Naive B cell (primary cell): ENCODE data around the gene MMP14. TPM values are rescaled to one million over a fixed set of nuclear protein-coding genes. Genes with fewer than 3 reads are reported as not detected.
"Not testable (repeated sequence)": the region's sequence is repeated elsewhere in the genome, so short reads cannot be mapped to it uniquely, and the experiment has no call there.

Experiments used
- ATAC-seq, 2 donors: fragments of 150-1000 bp; cut with Tn5 transposase; 2 replicates each; pipeline ENCODE4 v1.10.0; 2021; ENCODE audit warnings: low read depth in 2 of 2, mild to moderate bottlenecking in 2 of 2, moderate library complexity in 2 of 2
- DNase-seq: peaks from one replicate; pipeline ENCODE4 v3.0.0; 2022
- H3K27ac Mint-ChIP-seq, 6 donors: one replicate each; pipeline ENCODE4 v1.8.0; 2020 to 2022; ENCODE audit warnings: mild to moderate bottlenecking in 6 of 6, mixed read lengths in 6 of 6, moderate library complexity in 5 of 6, inconsistent platforms in 2 of 6
- H3K27me3 Mint-ChIP-seq, 3 donors: one replicate each; pipeline ENCODE4 v1.8.0; 2021 to 2022; ENCODE audit warnings: mixed read lengths in 3 of 3, mild to moderate bottlenecking in 1 of 3
- H3K36me3 Mint-ChIP-seq, 2 donors: one replicate each; pipeline ENCODE4 v1.8.0; 2020 to 2022; ENCODE audit warnings: mixed read lengths in 2 of 2, inconsistent platforms in 1 of 2, mild to moderate bottlenecking in 1 of 2
- H3K4me1 Mint-ChIP-seq, 3 donors: one replicate each; pipeline ENCODE4 v1.8.0; 2020 to 2022; ENCODE audit warnings: mixed read lengths in 3 of 3, inconsistent platforms in 1 of 3, mild to moderate bottlenecking in 1 of 3, moderate library complexity in 1 of 3
- H3K4me3 Mint-ChIP-seq, 8 donors: one replicate each; pipeline ENCODE4 v1.8.0; 2020 to 2022; ENCODE audit warnings: mild to moderate bottlenecking in 8 of 8, mixed read lengths in 8 of 8, moderate library complexity in 8 of 8, inconsistent platforms in 2 of 8
- H3K9me3 Mint-ChIP-seq, 7 donors: one replicate each; pipeline ENCODE4 v1.8.0; 2020 to 2022; ENCODE audit warnings: mixed read lengths in 7 of 7, mild to moderate bottlenecking in 5 of 7, inconsistent platforms in 2 of 7, moderate library complexity in 1 of 7
- polyA plus RNA-seq, 6 donors: library from polyadenylated mRNA; unstranded; fragments of 300-500 nt; fragmentation: Illumina TruSeq; gene quantifications; one replicate each; pipeline ENCODE4 v1.2.3, GENCODE V29; 2021; ENCODE audit warnings: low read depth in 6 of 6

Gene MMP14
- polyA plus RNA-seq, 6 donors from 2014 or later: not detected

DNA sequence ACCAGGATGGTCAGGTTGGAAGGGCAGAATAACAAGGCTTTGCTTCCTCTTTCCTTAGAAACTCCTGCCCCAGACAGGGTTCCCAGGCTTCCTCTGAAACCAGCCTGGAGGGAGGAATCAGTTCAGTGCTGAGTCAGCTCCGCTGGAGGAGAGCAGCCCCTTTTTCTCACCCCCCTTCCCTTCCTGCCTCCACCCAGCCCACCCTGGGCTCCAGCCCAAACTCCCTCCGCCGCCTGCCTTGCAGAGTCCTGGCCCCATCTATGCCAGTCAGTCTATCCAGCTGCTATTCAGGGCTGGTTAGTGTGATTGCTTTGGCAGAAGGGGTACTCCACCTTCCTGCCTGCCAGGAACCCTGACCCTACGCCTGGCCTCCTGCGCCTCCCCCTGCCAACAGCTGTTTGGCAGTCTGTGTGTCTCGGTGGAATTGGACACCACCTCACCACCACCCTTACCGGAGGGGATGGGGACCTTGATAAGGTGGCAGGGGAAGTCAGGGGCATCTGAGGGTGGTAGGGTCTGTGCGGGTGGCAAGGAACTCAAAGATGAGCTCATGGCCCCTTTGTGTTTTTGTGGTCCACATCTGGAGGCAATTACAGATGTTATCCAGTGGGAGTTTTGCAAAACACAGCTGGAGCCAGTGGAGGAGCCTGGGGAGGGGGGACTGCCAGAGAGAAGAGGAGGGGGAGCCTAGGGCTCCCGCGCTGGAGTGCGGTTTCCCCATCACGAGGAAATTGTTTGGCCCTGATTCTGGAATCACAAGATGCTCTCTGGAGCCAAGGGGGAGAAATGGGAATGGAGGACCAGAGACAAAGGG is 12.2 kb downstream of the MMP14 start:
- Mint-ChIP-seq H3K4me1 (peaks cover 13 to 30% (median 14%) of the 10 kb centered on the region in 3 donors), H3K36me3 (no peaks in the 10 kb centered on the region), H3K9me3 (no peaks in the 10 kb centered on the region), H3K27ac (peak overlapping the region in 4 of 6 donors; percentile 15 to 66 (median 52)), H3K27me3 (peaks cover 0 to 39% (median 29%) of the 10 kb centered on the region in 3 donors), H3K4me3 (no peak overlapping the region)
- ATAC-seq: no peak
- DNase-seq: no peak

DNA sequence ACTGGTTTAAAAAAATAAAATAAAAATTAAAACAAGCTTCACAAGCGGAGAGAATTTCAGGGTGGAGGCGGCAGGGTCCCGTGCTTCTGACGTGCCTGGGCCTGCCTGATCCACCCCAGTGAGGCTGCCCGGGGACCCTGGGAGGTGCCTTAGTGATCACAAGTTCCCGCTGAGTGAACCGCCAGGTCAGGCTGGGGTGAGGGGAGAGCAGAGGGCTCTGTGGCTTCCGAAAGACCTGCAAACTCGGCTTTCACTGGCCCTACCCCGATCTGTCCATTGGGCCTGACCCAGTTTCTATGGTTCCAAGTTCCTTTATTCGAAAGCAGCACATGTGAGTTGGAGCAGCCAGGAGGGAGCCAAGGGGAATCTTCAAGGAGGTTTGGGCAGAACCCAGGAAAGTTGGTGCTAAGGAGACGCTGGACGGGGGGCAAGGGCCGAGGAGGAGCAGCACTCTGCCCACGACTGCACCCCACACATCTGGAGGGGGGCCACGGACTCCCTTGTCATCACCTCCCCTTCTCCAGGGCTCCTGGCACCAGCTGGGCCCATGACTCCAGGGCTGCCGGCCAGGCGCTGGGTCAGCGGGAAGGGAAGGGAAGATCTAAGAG is 12.9 kb downstream of the MMP14 start:
- Mint-ChIP-seq H3K9me3 (no peaks in the 10 kb centered on the region), H3K4me1 (peaks cover 14 to 30% (median 14%) of the 10 kb centered on the region in 3 donors), H3K27me3 (peaks cover 0 to 39% (median 29%) of the 10 kb centered on the region in 3 donors)

DNA sequence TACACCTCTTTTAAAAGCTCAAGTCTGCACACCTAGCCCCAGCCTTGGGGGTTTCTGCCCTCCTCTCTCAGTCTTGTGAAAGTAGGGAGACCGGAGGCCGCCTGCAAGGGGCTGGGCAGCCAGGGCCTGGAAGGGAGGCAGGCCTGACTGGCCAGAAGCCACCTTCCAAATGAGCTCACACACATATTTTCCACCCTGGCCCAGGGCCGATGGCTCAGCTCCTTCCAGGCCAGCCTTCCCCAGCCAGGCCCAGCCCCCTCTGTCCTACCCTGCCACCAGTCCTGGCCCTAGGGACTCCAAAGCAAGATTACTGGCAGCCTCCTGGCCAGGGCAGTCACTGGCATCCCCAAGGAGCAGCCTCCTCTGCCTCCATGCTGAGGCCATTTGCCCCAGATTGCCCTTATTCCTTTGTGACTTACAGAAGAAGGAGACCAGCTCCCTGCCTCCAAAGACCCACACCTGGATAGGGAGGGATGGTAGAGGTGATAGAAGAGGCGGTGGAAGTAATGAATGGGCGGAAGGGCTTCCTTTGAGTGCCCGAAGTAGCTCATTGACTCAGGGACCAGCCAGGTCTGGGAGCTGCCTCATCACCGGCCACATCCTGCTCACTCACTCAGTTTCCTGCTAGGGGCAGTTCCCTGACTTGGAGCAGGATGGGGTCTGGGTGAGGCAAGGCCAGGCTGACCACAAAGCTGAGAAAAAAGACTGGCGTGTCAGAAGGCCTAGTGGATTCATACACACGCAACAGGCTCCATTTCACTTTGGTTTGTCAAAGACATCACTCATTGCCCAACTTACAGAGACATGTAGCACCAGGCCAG is 14.8 kb downstream of the MMP14 start:
- Mint-ChIP-seq H3K27ac (peak overlapping the region in 1 of 6 donors; percentile 34), H3K4me1 (peaks cover 14 to 30% (median 14%) of the 10 kb centered on the region in 3 donors), H3K36me3 (no peaks in the 10 kb centered on the region), H3K4me3 (no peak overlapping the region), H3K27me3 (peaks cover under 1 to 25% (median 21%) of the 10 kb centered on the region in 3 donors), H3K9me3 (peaks cover 0 to under 1% (median 0%) of the 10 kb centered on the region in 7 donors)
- DNase-seq (no peak), ATAC-seq (no peak)

More for the DNA sequence above, 12.9 kb downstream of the MMP14 start:
- ATAC-seq (no peak), DNase-seq (no peak)
- H3K4me3 Mint-ChIP-seq: no peak overlapping the region
- peak overlapping the region in 1 of 6 donors; percentile 39 for H3K27ac Mint-ChIP-seq
- no peaks in the 10 kb centered on the region for H3K36me3 Mint-ChIP-seq

DNA sequence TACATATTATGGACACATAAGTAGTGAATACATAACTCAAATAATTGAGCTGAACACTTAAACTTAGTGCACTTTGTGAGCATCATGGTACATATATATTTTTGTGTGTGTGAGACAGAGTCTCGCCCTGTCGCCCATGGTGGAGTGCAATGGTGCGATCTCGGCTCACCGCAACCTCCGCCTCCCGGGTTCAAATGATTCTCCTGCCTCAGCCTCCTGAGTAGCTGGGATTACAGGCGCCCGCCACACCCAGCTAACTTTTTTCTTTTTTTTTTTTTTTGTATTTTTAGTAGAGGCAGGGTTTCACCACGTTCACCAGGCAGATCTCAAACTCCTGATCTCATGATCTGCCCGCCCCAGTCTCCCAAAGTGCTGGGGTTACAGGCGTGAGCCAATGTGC is 15.8 kb downstream of the MMP14 start:
- DNase-seq, H3K4me3 Mint-ChIP-seq, ATAC-seq, H3K36me3 Mint-ChIP-seq, H3K27ac Mint-ChIP-seq, H3K9me3 Mint-ChIP-seq: not testable (repeated sequence)
- Mint-ChIP-seq H3K4me1 (peaks cover 14 to 24% (median 14%) of the 10 kb centered on the region in 3 donors), H3K27me3 (peaks cover 4 to 16% (median 13%) of the 10 kb centered on the region in 3 donors)

DNA sequence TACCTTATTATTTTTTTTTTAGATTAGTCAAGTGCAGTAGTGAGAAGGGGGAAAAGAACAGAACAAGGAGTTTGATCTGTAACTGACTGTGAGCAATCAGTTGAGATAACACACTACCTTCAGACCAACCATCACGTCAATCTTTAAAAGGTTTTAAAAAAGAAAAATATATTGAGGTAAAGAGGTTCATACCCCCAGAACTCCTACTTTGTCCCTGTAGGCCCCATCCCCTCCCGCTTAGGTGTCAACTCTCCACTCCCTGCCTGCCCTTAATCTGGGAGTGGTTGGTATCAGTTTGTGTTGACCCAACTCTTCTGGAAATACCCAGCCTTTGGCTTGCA is 16.2 kb downstream of the MMP14 start:
- Mint-ChIP-seq H3K4me3 (no peak overlapping the region), H3K27me3 (peaks cover 4 to 12% (median 12%) of the 10 kb centered on the region in 3 donors), H3K27ac (peak overlapping the region in 3 of 6 donors; percentile 72 to 84 (median 80)), H3K4me1 (peaks cover 14 to 22% (median 14%) of the 10 kb centered on the region in 3 donors), H3K36me3 (no peaks in the 10 kb centered on the region), H3K9me3 (peaks cover 0 to 2% (median 0%) of the 10 kb centered on the region in 7 donors)
- ATAC-seq: no peak
- DNase-seq: no peak

DNA sequence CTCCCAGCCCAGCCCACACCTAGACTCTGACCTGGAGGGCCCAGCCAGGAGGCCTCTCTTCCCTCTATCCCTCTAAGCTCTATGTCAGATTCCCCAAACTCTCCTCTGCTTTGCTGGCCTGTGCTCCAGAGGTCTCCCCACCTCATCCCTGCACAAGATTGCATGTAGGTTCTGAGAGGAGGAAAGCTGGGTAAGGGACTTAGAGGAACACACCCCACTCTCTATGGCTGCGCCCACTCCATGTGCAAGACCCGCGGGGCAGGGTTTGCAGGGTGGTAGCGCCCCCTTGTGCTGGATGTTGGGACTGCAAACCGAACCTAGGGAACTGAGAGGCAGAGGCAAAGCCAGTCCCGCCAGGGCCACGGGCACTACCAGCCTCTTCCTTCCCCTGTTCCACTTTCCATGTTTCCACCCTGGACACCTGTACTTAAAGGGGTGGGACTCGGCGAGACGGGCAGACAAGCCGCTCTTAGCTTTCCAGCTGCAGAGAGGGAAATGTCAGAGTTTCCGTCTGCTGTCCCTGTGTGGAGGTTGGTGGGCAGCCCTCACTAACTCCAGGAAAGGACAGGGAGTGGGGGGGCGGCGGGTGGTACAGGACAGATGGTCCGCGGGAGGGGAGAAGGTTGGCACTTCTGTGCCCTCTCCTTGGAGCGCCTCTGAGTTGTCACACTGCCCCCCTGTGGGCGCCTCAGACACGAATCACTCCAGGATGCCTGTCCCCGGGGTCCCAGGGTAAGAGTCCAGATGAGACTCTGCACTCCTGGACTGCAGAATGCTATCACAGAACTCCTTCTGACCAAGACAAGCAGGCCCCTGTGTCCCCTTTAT is 16.8 kb downstream of the MMP14 start:
- peaks cover 0 to 2% (median 0%) of the 10 kb centered on the region in 7 donors for H3K9me3 Mint-ChIP-seq
- peaks cover 4 to 7% (median 7%) of the 10 kb centered on the region in 3 donors for H3K27me3 Mint-ChIP-seq
- peak overlapping the region; percentile 82 to 93 (median 88) for H3K4me3 Mint-ChIP-seq
- no peaks in the 10 kb centered on the region for H3K36me3 Mint-ChIP-seq
- peaks cover 10 to 18% (median 14%) of the 10 kb centered on the region in 3 donors for H3K4me1 Mint-ChIP-seq
- DNase-seq (peak; percentile 87), ATAC-seq (peak; percentile 92 to 93)
- H3K27ac Mint-ChIP-seq: peak overlapping the region in 4 of 6 donors; percentile 72 to 89 (median 82)

DNA sequence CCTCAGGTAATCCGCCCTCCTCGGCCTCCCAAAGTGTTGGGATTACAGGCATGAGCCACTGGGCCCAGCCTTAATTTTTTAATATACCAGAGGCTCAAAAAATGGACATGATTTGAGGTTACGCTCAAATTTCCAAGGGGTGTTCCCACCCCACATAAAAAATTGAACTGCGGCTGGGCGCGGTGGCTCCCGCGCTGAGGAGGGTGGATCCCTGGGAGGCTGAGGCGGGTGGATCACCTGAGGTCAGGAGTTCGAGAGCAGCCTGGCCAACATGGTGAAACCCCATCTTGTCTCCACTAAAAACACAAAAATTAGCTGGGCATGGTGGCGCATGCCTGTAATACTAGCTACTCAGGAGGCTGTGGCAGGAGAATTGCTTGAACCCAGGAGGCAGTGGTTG is 17.9 kb downstream of the MMP14 start:
- not testable (repeated sequence) for H3K27me3 Mint-ChIP-seq, H3K36me3 Mint-ChIP-seq, H3K4me3 Mint-ChIP-seq, ATAC-seq, H3K27ac Mint-ChIP-seq, H3K9me3 Mint-ChIP-seq, DNase-seq
- peaks cover 6 to 21% (median 9%) of the 10 kb centered on the region in 3 donors for H3K4me1 Mint-ChIP-seq

DNA sequence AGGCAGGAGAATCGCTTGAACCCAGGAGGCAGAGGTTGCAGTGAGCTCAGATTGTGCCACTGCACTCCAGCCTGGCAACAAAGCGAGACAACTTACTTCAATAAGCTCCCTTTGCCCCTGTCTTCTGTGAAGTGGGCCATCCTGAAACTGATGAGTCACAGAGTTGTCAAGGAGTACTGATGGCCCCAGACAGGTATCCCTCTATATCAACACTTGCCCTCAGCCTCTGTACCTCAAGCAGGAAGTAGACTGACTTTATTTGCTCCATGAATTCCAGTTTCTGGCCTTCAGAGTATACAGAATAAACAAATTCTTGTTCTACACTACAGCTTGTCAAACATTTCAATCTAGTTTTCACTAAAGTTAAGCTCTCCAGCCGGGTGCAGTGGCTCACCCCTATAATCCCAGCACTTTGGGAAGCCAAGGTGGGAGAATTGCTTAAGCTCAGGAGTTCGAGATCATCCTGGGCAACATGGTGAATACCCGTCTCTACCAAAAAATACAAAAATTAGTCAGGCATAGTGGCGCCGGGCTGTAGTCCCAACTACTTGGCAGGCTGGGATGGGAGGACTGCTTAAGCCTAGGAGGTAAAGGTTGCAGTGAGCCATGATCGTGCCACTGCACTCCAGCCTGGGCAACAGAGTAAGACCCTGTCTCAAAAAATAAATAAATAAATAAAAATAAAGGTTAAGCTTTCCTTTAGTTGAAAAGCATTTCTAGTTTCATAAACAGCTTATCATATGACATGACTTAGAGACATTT is 18.8 kb downstream of the MMP14 start:
- DNase-seq (no peak), ATAC-seq (no peak)
- Mint-ChIP-seq H3K27me3 (peaks cover 0 to 9% (median 0%) of the 10 kb centered on the region in 3 donors), H3K4me1 (peaks cover 6 to 21% (median 9%) of the 10 kb centered on the region in 3 donors), H3K9me3 (peaks cover 0 to 2% (median 0%) of the 10 kb centered on the region in 7 donors), H3K4me3 (peak overlapping the region in 1 of 8 donors; percentile 65), H3K27ac (peak overlapping the region in 1 of 6 donors; percentile 33), H3K36me3 (no peaks in the 10 kb centered on the region)

DNA sequence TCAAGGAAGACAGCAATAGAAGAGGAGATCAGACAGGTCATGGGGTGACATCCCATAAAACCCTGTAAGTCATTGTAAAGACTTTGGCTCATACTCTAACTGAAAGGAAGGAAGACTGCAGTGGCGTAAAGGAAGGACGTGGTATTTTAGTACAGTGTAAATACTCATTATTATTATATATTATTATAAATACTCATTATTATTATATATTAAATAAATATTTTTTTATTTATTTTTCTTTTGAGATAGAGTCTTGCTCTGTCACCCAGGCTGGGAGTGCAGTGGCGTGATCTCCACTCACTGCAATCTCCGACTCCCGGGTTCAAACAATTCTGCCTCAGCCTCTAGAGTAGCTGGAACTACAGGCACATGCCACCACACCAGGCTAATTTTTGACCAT is 20.0 kb downstream of the MMP14 start:
- H3K36me3 Mint-ChIP-seq: no peaks in the 10 kb centered on the region
- no peak for ATAC-seq
- H3K4me1 Mint-ChIP-seq: peaks cover 6 to 21% (median 9%) of the 10 kb centered on the region in 3 donors
- peaks cover 0 to 10% (median 0%) of the 10 kb centered on the region in 3 donors for H3K27me3 Mint-ChIP-seq
- H3K4me3 Mint-ChIP-seq: no peak overlapping the region
- H3K27ac Mint-ChIP-seq: no peak overlapping the region
- peaks cover 0 to 2% (median 0%) of the 10 kb centered on the region in 7 donors for H3K9me3 Mint-ChIP-seq
- no peak for DNase-seq

DNA sequence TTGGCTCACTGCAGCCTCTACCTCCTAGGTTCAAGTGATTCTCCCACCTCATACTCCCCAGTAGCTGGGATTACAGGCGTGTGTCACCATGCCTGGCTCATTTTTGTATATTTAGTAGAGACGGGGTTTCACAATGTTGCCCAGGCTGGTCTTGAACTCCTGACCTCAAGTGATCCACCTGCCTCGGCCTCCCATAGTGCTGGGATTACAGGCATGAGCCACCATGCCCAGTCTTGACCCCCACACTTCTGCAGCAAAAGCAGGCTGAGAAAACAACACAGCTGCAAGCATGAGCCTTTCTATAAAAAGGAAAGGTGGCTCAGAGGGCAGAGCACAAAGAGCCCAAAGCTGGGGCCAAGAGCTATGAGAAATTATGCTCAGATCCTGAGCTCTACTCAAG is 24.0 kb downstream of the MMP14 start:
- H3K4me3 Mint-ChIP-seq, H3K36me3 Mint-ChIP-seq, ATAC-seq, H3K9me3 Mint-ChIP-seq, DNase-seq, H3K27ac Mint-ChIP-seq: not testable (repeated sequence)
- Mint-ChIP-seq H3K27me3 (peaks cover 0 to 18% (median 0%) of the 10 kb centered on the region in 3 donors), H3K4me1 (peaks cover 0 to 10% (median 3%) of the 10 kb centered on the region in 3 donors)

DNA sequence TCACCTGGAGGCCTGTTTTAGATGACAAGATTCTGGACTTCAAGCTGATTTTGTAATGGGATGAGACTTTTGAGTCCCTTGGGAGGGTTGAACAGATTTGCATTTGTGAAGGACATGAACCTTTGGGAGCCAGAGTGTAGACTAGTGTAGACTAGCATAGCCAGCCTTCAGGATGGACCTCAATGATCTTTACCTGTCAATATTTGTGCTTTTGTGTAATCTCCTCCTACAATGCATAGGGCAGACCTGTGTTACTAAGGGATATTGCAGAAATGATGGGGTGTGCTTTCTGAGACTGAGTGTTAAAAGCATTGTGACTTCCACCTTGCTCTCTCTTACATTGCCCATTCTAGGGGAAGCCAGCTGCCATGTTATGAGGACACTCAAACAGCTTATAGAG is 25.3 kb downstream of the MMP14 start:
- DNase-seq (no peak), ATAC-seq (no peak)
- H3K27ac Mint-ChIP-seq: peak overlapping the region in 1 of 6 donors; percentile 33
- H3K9me3 Mint-ChIP-seq: no peaks in the 10 kb centered on the region
- H3K4me1 Mint-ChIP-seq: peaks cover 0 to 10% (median 3%) of the 10 kb centered on the region in 3 donors
- peaks cover 0 to 14% (median 0%) of the 10 kb centered on the region in 3 donors for H3K27me3 Mint-ChIP-seq
- peaks cover 0 to 5% of the 10 kb centered on the region in 2 donors for H3K36me3 Mint-ChIP-seq
- H3K4me3 Mint-ChIP-seq: no peak overlapping the region

DNA sequence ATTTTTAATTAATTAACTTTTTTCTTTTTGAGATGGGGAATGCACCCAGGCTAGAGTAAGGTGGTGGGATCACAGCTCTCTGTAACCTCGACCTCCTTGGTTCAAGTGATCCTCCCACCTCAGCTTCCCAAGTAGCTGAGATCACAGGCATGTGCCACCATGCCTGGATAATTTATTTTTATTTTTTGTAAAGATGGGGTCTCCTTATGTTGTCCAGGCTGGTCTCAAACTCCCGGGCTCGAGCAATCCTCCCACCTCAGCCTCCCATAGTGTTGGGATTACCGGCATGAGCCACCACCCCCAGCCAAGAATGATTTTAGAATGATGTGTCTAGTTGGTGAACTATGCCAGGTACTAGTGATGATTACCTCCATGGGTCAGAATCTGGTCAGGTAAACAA is 28.6 kb downstream of the MMP14 start:
- Mint-ChIP-seq H3K27ac (peak overlapping the region in 1 of 6 donors; percentile 87), H3K27me3 (peaks cover 0 to 9% (median 0%) of the 10 kb centered on the region in 3 donors), H3K4me3 (no peak overlapping the region), H3K4me1 (peaks cover 0 to 3% (median 1%) of the 10 kb centered on the region in 3 donors), H3K36me3 (peaks cover 0 to 5% of the 10 kb centered on the region in 2 donors), H3K9me3 (no peaks in the 10 kb centered on the region)
- ATAC-seq (no peak), DNase-seq (no peak)
